HepG2 (cell line): ENCODE data around the gene NEGR1. TPM values are rescaled to one million over a fixed set of nuclear protein-coding genes. Genes with fewer than 3 reads are reported as not detected.

ENCODE experiments used
- ATAC-seq: fragments of 200-7000 bp; cut with Tn5 transposase; 3 replicates; pipeline ENCODE4 v1.9.1; 2020; ENCODE audit warnings: mild to moderate bottlenecking, moderate library complexity
- BruUV-seq: library from RNA; stranded (reverse); fragments of 400-500 nt; replicated peaks from 2 replicates; lab custom pipeline; 2021; lab: Mats Ljungman, UMichigan
- CTCF ChIA-PET: fragments of 300-600 bp; formaldehyde crosslinking; extraction: SDS; loops from one replicate; lab custom pipeline; 2021; ENCODE audit warnings: low total read pairs, inconsistent platforms, low intra/inter-chr PET ratio; lab: Yijun Ruan, JAX
- POLR2A ChIA-PET: fragments of 350-600 bp; sonication (Branson Sonifier 250); formaldehyde crosslinking; loops from one replicate; lab custom pipeline; 2020; ENCODE audit warnings: antibody characterized with exemption, inconsistent platforms; lab: Yijun Ruan, JAX
- DNase-seq: peaks from one replicate; pipeline ENCODE4 v3.0.0-alpha.2; 2015; ENCODE audit warnings: low spot score
- FAIRE-seq: peaks from 3 replicates; lab custom pipeline; 2011; peaks lifted over from hg19 to GRCh38; lab: Jason Lieb, UNC
- H2AFZ ChIP-seq: one replicate; pipeline ENCODE4 v1.6.1; 2011; ENCODE audit warnings: low read length, inconsistent platforms
- H3K27ac ChIP-seq: fragments of 300-600 bp; 3 replicates; pipeline ENCODE4 v1.8.0; 2011; ENCODE audit warnings: mixed run types, mild to moderate bottlenecking, mixed read lengths, low read length, inconsistent platforms; ENCODE audit not compliant: insufficient read depth; ENCODE audit errors: extremely low read length
- H3K27me3 ChIP-seq, 2 experiments: fragments of 200-600 bp in 1 of 2; 2 replicates in 1 of 2; 3 replicates in 1 of 2; pipeline versions ENCODE4 v1.6.0 to v1.8.0; 2011; ENCODE audit warnings: low read length in 2 of 2, mild to moderate bottlenecking in 2 of 2, moderate library complexity in 2 of 2, inconsistent platforms in 1 of 2; ENCODE audit not compliant: insufficient read depth in 2 of 2, control insufficient read depth in 1 of 2
- H3K36me3 ChIP-seq, 2 experiments: fragments of 200-600 bp in 1 of 2; replicated peaks in 1 of 2; 2 replicates in 1 of 2; 3 replicates in 1 of 2; pipeline versions ENCODE4 v1.5.1 to v1.8.0; 2011; ENCODE audit warnings: low read length in 2 of 2, inconsistent platforms in 1 of 2; ENCODE audit not compliant: insufficient read depth in 2 of 2, control insufficient read depth in 1 of 2
- H3K4me1 ChIP-seq: 2 replicates; pipeline ENCODE4 v1.5.1; 2012; ENCODE audit warnings: low read length, inconsistent platforms; ENCODE audit not compliant: insufficient read depth
- H3K4me2 ChIP-seq: 2 replicates; pipeline ENCODE4 v1.6.0; 2011; ENCODE audit warnings: low read depth, low read length, inconsistent platforms
- H3K4me3 ChIP-seq, 3 experiments: fragments of 200-600 bp in 1 of 3; sonication (generic), shearing (Covaris generic) in 1 of 3; replicated peaks in 1 of 3; 2 replicates each; pipeline ENCODE4 v1.5.1; 2011 to 2016; ENCODE audit warnings: low read length in 3 of 3, inconsistent platforms in 2 of 3, low read depth in 2 of 3, mild to moderate bottlenecking in 2 of 3, control low read depth in 1 of 3, mixed read lengths in 1 of 3; ENCODE audit not compliant: insufficient read depth in 1 of 3
- H3K79me2 ChIP-seq: one replicate; pipeline ENCODE4 v1.6.1; 2011; ENCODE audit warnings: low read length, inconsistent platforms; ENCODE audit not compliant: insufficient read depth
- H3K9ac ChIP-seq: 2 replicates; pipeline ENCODE4 v1.6.0; 2011; ENCODE audit warnings: mild to moderate bottlenecking, low read depth, low read length, inconsistent platforms; ENCODE audit not compliant: insufficient read depth
- H3K9me3 ChIP-seq: 2 replicates; pipeline ENCODE4 v1.5.1; 2012; ENCODE audit warnings: mild to moderate bottlenecking, low read length
- H4K20me1 ChIP-seq: 2 replicates; pipeline ENCODE4 v1.6.0; 2011; ENCODE audit warnings: inconsistent platforms, mild to moderate bottlenecking, low read length, moderate library complexity; ENCODE audit not compliant: insufficient read depth
- EZH2 ChIP-seq: conservative IDR thresholded peaks from 2 replicates; pipeline ENCODE4 v1.6.1; 2012; ENCODE audit warnings: mild to moderate bottlenecking, low read depth, low read length, moderate library complexity
- MED8 ChIP-seq: sonication (generic); formaldehyde crosslinking; IDR thresholded peaks from 2 replicates; pipeline ENCODE4 v1.8.1; 2023; ENCODE audit warnings: mild to moderate bottlenecking, missing genetic modification reagents; ENCODE audit not compliant: insufficient replicate concordance
- MZF1 ChIP-seq: sonication (generic); formaldehyde crosslinking; IDR thresholded peaks from 2 replicates; pipeline ENCODE4 v1.8.1; 2023; ENCODE audit warnings: mild to moderate bottlenecking, missing genetic modification reagents, borderline replicate concordance
- NCOA2 ChIP-seq: sonication (generic); formaldehyde crosslinking; IDR thresholded peaks from 2 replicates; pipeline ENCODE4 v1.8.0; 2022; ENCODE audit warnings: inconsistent platforms
- NFATC3 ChIP-seq: sonication (generic); formaldehyde crosslinking; IDR thresholded peaks from 2 replicates; pipeline ENCODE4 v1.5.1; 2020; ENCODE audit warnings: mild to moderate bottlenecking, missing genetic modification reagents
- NFE2L1 ChIP-seq: sonication (generic); formaldehyde crosslinking; IDR thresholded peaks from 2 replicates; pipeline ENCODE4 v1.4.0; 2020; ENCODE audit warnings: missing genetic modification reagents, mild to moderate bottlenecking, borderline replicate concordance
- POGZ ChIP-seq: sonication (generic); formaldehyde crosslinking; IDR thresholded peaks from 2 replicates; pipeline ENCODE4 v1.4.0; 2020; ENCODE audit warnings: mild to moderate bottlenecking, missing genetic modification reagents
- RFXAP ChIP-seq: sonication (generic); formaldehyde crosslinking; IDR thresholded peaks from 2 replicates; pipeline ENCODE4 v1.4.0; 2020; ENCODE audit warnings: missing genetic modification reagents, borderline replicate concordance
- SMAD9 ChIP-seq: sonication (generic); formaldehyde crosslinking; IDR thresholded peaks from 2 replicates; pipeline ENCODE4 v1.5.1; 2020; ENCODE audit warnings: mild to moderate bottlenecking, missing genetic modification reagents
- TARDBP ChIP-seq: sonication (generic); formaldehyde crosslinking; IDR thresholded peaks from 2 replicates; pipeline ENCODE4 v1.8.0; 2022; ENCODE audit warnings: mild to moderate bottlenecking, missing genetic modification reagents
- TCF7L2 ChIP-seq: IDR thresholded peaks from 2 replicates; pipeline ENCODE4 v1.6.1; 2011; ENCODE audit warnings: mild to moderate bottlenecking, low read depth, low read length, moderate library complexity
- ZNF225 ChIP-seq: sonication (generic); formaldehyde crosslinking; IDR thresholded peaks from 2 replicates; pipeline ENCODE4 v1.4.0; 2020; ENCODE audit warnings: mild to moderate bottlenecking, missing genetic modification reagents
- ZNF235 ChIP-seq: sonication (generic); formaldehyde crosslinking; IDR thresholded peaks from 2 replicates; pipeline ENCODE4 v1.8.1; 2023; ENCODE audit warnings: mild to moderate bottlenecking, missing genetic modification reagents, borderline replicate concordance
- ZNF607 ChIP-seq: sonication (generic); formaldehyde crosslinking; IDR thresholded peaks from 2 replicates; pipeline ENCODE4 v1.5.1; 2020; ENCODE audit warnings: missing genetic modification reagents, mild to moderate bottlenecking, borderline replicate concordance
- WGBS: methylation state at CpG from one replicate; pipeline ENCODE4 v1.1.6; 2017; ENCODE audit warnings: low lambda C conversion rate; 5-methylcytosine and 5-hydroxymethylcytosine counted together
- in situ Hi-C: cut with HindIII; loops from 2 replicates; pipeline ENCODE4 v1.10.0; 2017; ENCODE audit warnings: low pct_unique_long_range_greater_than_20kb; ENCODE audit not compliant: extremely low pct_ligation_motif_present
- intact Hi-C: fragments of 100-400 bp; cut with micrococcal nuclease; formaldehyde crosslinking; loops from one replicate; pipeline ENCODE4 v1.10.0; 2022; ENCODE audit not compliant: unreplicated experiment
- polyA plus RNA-seq, 8 experiments: library from polyadenylated mRNA; depleted of rRNA in 3 of 8; stranded (reverse) in 7 of 8; unstranded in 1 of 8; fragments of >200 nt; fragmentation: Illumina TruSeq in 4 of 8; extraction: Trizol in 4 of 8; gene quantifications; 2 replicates each; pipeline versions ENCODE4 v1.2.1 to v1.2.3, GENCODE V29; 2011 to 2016; ENCODE audit warnings: low read depth in 4 of 8, missing spikeins in 1 of 8, mixed read lengths in 1 of 8; ENCODE audit not compliant: insufficient read depth in 1 of 8
- total RNA-seq, 5 experiments: library from RNA; depleted of rRNA; stranded (reverse); fragments of >200 nt; fragmentation: Illumina TruSeq; extraction: Trizol; gene quantifications; 2 replicates each; pipeline ENCODE4 v1.2.3, GENCODE V29; 2016; ENCODE audit warnings: low read depth in 1 of 5
- TF ChIP-seq, protein P1 (sequence below): sonication (generic); formaldehyde crosslinking; IDR thresholded peaks from 2 replicates; pipeline ENCODE4 v1.8.0; 2022; ENCODE audit warnings: missing genetic modification reagents, low read depth, mild to moderate bottlenecking, borderline replicate concordance
- TF ChIP-seq, protein P2 (sequence below): IDR thresholded peaks from 2 replicates; pipeline ENCODE4 v1.6.1; 2016; ENCODE audit warnings: missing genetic modification reagents, missing compliant biosample characterization
- TF ChIP-seq, protein P3 (sequence below): sonication (generic); formaldehyde crosslinking; IDR thresholded peaks from 2 replicates; pipeline ENCODE4 v1.8.1; 2023; ENCODE audit warnings: mild to moderate bottlenecking, moderate library complexity, missing genetic modification reagents

Gene NEGR1
- total and polyA plus RNA-seq, 2 of the 13 experiments (the other 11 are each of a cell fraction or from before 2014, with no cell fraction given), result not detected

DNA sequence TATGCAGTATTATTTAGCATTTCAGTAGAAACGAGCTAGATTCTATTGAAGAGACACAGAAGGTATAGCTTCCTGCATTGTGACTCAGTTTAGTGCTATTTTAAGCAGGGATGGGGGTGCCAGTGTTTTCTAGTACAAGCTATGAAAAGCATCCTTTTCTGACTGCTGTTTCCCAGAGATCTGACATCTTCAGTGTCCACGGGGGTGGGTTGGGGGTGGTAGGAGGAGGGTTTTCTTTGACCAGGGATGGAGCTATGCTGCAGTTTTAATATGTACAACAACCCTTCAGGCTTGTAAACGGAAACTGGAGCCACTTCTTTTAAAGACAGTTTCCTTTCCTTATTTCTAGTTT is 2.7 kb upstream of the NEGR1 start:
- no peak for FAIRE-seq
- H3K9ac ChIP-seq, result no peak overlapping the region
- H3K79me2 ChIP-seq, result no peaks in the 10 kb centered on the region
- H4K20me1 ChIP-seq, result no peaks in the 10 kb centered on the region
- in situ Hi-C loops, result no loop called here
- no peak overlapping the region for H3K4me3 ChIP-seq
- H3K27me3 ChIP-seq, result peaks cover 0 to 35% of the 10 kb centered on the region in 2 experiments; a peak in 4 of 5 replicates
- ATAC-seq, result no peak
- no peak for DNase-seq
- peaks cover 24% of the 10 kb centered on the region for H3K4me1 ChIP-seq
- BruUV-seq, result no TSS peak
- H2AFZ ChIP-seq, result no peak overlapping the region
- H3K36me3 ChIP-seq, result no peaks in the 10 kb centered on the region
- WGBS, result 0% methylated on average over 3 of the region's 3 CpGs
- no peak overlapping the region; the same call in 1 of the 2 replicates for H3K4me2 ChIP-seq
- no peaks in the 10 kb centered on the region for H3K9me3 ChIP-seq
- intact Hi-C loops, result no loop called here
- ChIA-PET POLR2A (no interaction called here), CTCF (no interaction called here)
- no peak overlapping the region for H3K27ac ChIP-seq
- TF ChIP-seq NFE2L1 (CRISPR knock-in tag) (no peak), ZNF235 (no peak), NCOA2 (no peak), TCF7L2 (no peak), POGZ (no peak), ZNF225 (no peak), MZF1 (CRISPR knock-in tag) (no peak), ZNF607 (CRISPR knock-in tag) (no peak), NFATC3 (CRISPR knock-in tag) (no peak), RFXAP (CRISPR knock-in tag) (no peak), EZH2 (no peak), SMAD9 (CRISPR knock-in tag) (no peak), MED8 (CRISPR knock-in tag) (no peak), TARDBP (CRISPR knock-in tag) (no peak)
- TF ChIP-seq, protein P1, sequence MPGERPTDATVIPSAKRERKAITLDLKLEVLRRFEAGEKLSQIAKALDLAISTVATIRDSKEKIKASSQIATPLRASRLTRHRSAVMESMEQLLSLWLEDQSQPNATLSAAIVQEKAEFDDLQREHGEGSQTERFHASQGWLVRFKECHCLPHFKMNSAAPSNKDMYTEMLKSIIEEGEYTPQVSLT (CRISPR knock-in tag), result no peak
- TF ChIP-seq, protein P2, sequence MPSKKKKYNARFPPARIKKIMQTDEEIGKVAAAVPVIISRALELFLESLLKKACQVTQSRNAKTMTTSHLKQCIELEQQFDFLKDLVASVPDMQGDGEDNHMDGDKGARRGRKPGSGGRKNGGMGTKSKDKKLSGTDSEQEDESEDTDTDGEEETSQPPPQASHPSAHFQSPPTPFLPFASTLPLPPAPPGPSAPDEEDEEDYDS (CRISPR knock-in tag), result no peak
- TF ChIP-seq, protein P3, sequence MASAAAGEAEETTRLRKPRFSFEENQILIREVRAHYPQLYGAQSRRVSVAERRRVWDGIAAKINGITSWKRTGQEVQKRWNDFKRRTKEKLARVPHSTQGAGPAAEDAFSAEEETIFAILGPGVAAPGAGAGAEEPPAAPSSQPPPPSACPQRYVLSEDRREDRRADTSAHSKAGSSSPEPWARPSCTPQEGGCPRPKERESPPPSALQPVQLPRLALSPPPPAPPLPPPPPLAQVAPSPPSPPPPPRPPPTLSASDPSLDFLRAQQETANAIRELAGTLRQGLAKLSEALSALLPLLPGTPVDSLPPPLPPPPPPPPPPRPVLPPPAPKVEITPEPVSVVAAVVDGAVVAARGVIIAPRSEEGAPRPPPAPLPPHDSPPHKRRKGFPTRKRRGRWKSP (CRISPR knock-in tag), result no peak
- TF ChIP-seq, all 625 proteins: peak for 0
